ENCODE data around the gene NPBWR2. TPM values are rescaled to one million over a fixed set of nuclear protein-coding genes. Genes with fewer than 3 reads are reported as not detected.

Gene NPBWR2
- total RNA-seq, 1 experiment from 2014 or later: not detected

DNA sequence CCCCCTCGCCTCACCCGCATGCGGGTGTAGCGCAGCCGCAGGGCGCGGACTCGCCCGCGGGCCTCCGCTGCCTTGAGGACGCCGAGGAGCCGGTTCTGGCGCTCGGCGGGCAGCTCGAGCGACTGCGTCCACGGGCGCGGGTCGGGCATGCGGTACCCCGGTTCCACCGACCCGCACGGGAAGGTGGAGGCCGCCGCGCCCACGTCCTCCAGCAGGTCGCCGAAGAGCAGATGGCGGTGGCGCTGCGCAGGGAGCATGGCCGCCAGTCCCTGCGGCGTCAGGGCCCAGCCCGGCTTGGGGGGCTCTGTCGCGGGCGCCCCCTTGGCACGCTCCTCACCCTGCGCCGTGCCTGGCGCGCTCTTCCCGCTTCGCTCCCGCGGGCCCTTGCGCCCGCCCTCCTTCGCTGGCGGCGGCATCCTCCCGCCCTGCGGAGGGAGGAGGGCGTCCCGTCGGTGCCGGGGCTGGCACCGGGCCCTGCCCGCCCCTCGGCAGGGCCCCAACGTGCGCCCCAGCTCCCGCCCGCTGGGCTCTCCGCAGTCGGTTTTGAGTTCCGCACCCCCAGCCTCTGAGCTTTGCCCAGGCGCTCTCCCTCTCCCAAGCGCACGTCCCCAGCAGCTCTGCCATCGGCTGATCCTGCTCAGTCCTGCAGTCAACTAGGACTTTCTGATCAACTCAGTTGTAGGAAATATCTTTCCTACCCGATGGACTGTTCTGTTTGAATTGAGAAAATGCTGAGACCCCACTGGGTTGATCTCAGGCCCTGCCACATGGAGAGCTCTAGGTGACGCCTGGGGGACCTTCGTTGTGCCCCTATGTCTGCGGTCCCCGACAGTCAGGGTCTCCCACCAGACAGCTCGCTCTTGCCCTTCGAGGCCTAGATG is 23.3 kb downstream of the NPBWR2 start, which contains the start of gene LKAAEAR1:
Gene LKAAEAR1, minus strand, starts transcription at position 595 of the 881 bp plus-strand sequence. Its CDS starts 179 bp downstream, at position 416.
- no peak within 1 kb of the TSS; the same call in 1 of the 2 replicates for H3K27ac ChIP-seq (ENCODE audit: low read length)
- POLR2A ChIA-PET: no interaction called here
- peak within 1 kb of the TSS; percentile 50 to 56 for H3K4me3 ChIP-seq (ENCODE audit: low read depth in 2 of 2, low read length in 2 of 2)
- no peak for DNase-seq (ENCODE audit: low read depth, low spot score)
- no peaks in the 10 kb centered on the region for H3K27me3 ChIP-seq (ENCODE audit: control insufficient read depth, insufficient read depth, low read length)
- TF ChIP-seq, protein P1, sequence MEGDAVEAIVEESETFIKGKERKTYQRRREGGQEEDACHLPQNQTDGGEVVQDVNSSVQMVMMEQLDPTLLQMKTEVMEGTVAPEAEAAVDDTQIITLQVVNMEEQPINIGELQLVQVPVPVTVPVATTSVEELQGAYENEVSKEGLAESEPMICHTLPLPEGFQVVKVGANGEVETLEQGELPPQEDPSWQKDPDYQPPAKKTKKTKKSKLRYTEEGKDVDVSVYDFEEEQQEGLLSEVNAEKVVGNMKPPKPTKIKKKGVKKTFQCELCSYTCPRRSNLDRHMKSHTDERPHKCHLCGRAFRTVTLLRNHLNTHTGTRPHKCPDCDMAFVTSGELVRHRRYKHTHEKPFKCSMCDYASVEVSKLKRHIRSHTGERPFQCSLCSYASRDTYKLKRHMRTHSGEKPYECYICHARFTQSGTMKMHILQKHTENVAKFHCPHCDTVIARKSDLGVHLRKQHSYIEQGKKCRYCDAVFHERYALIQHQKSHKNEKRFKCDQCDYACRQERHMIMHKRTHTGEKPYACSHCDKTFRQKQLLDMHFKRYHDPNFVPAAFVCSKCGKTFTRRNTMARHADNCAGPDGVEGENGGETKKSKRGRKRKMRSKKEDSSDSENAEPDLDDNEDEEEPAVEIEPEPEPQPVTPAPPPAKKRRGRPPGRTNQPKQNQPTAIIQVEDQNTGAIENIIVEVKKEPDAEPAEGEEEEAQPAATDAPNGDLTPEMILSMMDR (IDR thresholded peaks at IDR 0.05): no peak; the same call in 1 of the 2 replicates
- TF ChIP-seq SIN3A (IDR thresholded peaks at IDR 0.05; ENCODE audit: borderline replicate concordance, insufficient read depth, low read depth, low read length) (no peak), TCF7L2 (IDR thresholded peaks at IDR 0.05; ENCODE audit: low read depth, low read length) (no peak)
- in situ Hi-C loops (cut with HindIII; ENCODE audit: low pct_unique_long_range_greater_than_20kb, low sequenced_read_pairs): no loop called here
- no TSS peak for BruUV-seq (replicated peaks)
- peak; percentile 6 for ATAC-seq
- intact Hi-C loops (cut with micrococcal nuclease; ENCODE audit: unreplicated experiment): no loop called here
- peaks cover 11% of the 10 kb centered on the region for H3K4me1 ChIP-seq (ENCODE audit: control insufficient read depth, insufficient read depth, low read length)
- CTCF ChIA-PET: interaction anchor here (0.6 to 1.9 kb wide), 5 partner anchors 21 to 36 kb away, joined by 3 to 7 read pairs (median 3); partner anchors contain the start of gene TCEA2
- no peaks in the 10 kb centered on the region for H3K36me3 ChIP-seq (ENCODE audit: control insufficient read depth, insufficient read depth, low read length)
- H3K9me3 ChIP-seq (ENCODE audit: control insufficient read depth, insufficient read depth, low read depth, low read length): no peaks in the 10 kb centered on the region

DNA sequence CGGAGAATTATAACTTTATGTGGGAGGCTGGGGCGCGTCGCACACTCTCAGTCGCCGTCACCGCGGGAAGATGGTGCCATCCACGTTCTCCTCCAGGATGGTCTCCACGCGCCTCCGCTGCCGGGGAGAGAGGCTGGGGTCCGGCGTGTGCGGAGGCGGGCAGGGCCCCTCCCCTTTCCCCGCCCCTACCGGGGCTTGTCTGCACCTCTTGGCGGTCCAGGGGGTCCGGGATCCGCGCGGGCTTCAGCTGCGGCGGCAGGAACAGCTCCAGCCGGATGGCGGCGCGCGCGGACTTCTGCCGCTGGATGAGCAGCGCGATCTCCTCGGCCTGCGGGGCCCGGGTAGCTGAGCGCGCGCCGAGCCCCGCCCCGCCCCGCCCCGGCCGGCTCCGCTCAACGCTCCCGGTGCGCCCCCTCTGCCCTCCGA is 24.0 kb downstream of the NPBWR2 start:
- DNase-seq (ENCODE audit: low read depth, low spot score): no peak
- TF ChIP-seq TCF7L2 (IDR thresholded peaks at IDR 0.05; ENCODE audit: low read depth, low read length): no peak
- TF ChIP-seq, protein P1 (IDR thresholded peaks at IDR 0.05): peak; percentile 97
- POLR2A ChIA-PET: no interaction called here
- intact Hi-C loops (cut with micrococcal nuclease; ENCODE audit: unreplicated experiment): no loop called here
- BruUV-seq (replicated peaks): no TSS peak
- no peaks in the 10 kb centered on the region for H3K27me3 ChIP-seq (ENCODE audit: control insufficient read depth, insufficient read depth, low read length)
- no peaks in the 10 kb centered on the region for H3K9me3 ChIP-seq (ENCODE audit: control insufficient read depth, insufficient read depth, low read depth, low read length)
- H3K27ac ChIP-seq (ENCODE audit: low read length): no peak overlapping the region; the same call in 1 of the 2 replicates
- CTCF ChIA-PET: interaction anchor here (0.6 to 1.9 kb wide), 4 partner anchors 21 to 37 kb away, joined by 3 to 7 read pairs (median 4); partner anchors contain the start of gene TCEA2
- peaks cover 16% of the 10 kb centered on the region for H3K4me1 ChIP-seq (ENCODE audit: control insufficient read depth, insufficient read depth, low read length)
- H3K36me3 ChIP-seq (ENCODE audit: control insufficient read depth, insufficient read depth, low read length): no peaks in the 10 kb centered on the region
- peak; percentile 72 for ATAC-seq
- in situ Hi-C loops (cut with HindIII; ENCODE audit: low pct_unique_long_range_greater_than_20kb, low sequenced_read_pairs): no loop called here
- H3K4me3 ChIP-seq (ENCODE audit: low read depth in 2 of 2, low read length in 2 of 2): peak overlapping the region; percentile 50 to 56

DNA sequence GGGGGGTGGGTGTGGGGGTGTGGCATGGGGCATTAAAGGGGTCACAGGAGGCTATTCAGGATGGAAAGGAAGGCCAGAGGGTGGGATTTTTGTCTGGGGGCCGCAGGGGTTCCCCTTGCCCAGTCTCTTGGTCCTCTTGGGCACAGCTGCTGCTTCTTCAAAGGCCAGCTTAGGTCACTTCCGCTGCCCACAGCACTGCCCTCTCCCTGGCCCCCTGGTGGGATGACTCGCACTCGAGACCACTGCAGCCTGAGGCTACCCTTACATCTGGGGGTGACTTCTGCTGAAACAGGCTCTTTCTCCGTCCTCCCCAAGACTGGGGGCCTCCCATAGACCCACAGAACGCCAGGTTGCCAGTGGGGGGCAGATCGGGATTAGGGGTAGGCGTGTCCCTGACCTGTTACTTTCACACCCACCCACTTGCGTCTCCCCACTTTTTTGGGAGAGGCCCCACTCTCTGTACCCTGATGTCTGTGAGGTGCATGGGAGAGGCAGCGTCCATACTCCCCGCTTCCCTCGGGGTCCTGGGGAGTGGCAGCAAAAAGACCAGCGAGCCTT is 24.5 kb downstream of the NPBWR2 start:
- intact Hi-C loops (cut with micrococcal nuclease; ENCODE audit: unreplicated experiment): no loop called here
- TF ChIP-seq, protein P1 (IDR thresholded peaks at IDR 0.05): no peak
- TF ChIP-seq POLR2AphosphoS5 (IDR thresholded peaks at IDR 0.05; ENCODE audit: low read depth, low read length) (no peak), TCF7L2 (IDR thresholded peaks at IDR 0.05; ENCODE audit: low read depth, low read length) (no peak), SIN3A (IDR thresholded peaks at IDR 0.05; ENCODE audit: borderline replicate concordance, insufficient read depth, low read depth, low read length) (no peak)
- TF ChIP-seq, protein P2, sequence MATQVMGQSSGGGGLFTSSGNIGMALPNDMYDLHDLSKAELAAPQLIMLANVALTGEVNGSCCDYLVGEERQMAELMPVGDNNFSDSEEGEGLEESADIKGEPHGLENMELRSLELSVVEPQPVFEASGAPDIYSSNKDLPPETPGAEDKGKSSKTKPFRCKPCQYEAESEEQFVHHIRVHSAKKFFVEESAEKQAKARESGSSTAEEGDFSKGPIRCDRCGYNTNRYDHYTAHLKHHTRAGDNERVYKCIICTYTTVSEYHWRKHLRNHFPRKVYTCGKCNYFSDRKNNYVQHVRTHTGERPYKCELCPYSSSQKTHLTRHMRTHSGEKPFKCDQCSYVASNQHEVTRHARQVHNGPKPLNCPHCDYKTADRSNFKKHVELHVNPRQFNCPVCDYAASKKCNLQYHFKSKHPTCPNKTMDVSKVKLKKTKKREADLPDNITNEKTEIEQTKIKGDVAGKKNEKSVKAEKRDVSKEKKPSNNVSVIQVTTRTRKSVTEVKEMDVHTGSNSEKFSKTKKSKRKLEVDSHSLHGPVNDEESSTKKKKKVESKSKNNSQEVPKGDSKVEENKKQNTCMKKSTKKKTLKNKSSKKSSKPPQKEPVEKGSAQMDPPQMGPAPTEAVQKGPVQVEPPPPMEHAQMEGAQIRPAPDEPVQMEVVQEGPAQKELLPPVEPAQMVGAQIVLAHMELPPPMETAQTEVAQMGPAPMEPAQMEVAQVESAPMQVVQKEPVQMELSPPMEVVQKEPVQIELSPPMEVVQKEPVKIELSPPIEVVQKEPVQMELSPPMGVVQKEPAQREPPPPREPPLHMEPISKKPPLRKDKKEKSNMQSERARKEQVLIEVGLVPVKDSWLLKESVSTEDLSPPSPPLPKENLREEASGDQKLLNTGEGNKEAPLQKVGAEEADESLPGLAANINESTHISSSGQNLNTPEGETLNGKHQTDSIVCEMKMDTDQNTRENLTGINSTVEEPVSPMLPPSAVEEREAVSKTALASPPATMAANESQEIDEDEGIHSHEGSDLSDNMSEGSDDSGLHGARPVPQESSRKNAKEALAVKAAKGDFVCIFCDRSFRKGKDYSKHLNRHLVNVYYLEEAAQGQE (IDR thresholded peaks at IDR 0.05; ENCODE audit: insufficient read depth in 1 of 2, low read depth in 2 of 2, low read length in 1 of 2): no peak
- POLR2A ChIA-PET: no interaction called here
- DNase-seq (ENCODE audit: low read depth, low spot score) (no peak), ATAC-seq (no peak)
- Histone ChIP-seq H3K4me3 (ENCODE audit: low read depth in 2 of 2, low read length in 2 of 2) (peak overlapping the region; percentile 50 to 56), H3K27me3 (ENCODE audit: control insufficient read depth, insufficient read depth, low read length) (no peaks in the 10 kb centered on the region), H3K4me1 (ENCODE audit: control insufficient read depth, insufficient read depth, low read length) (peaks cover 21% of the 10 kb centered on the region), H3K27ac (ENCODE audit: low read length) (no peak overlapping the region), H3K9me3 (ENCODE audit: control insufficient read depth, insufficient read depth, low read depth, low read length) (no peaks in the 10 kb centered on the region), H3K36me3 (ENCODE audit: control insufficient read depth, insufficient read depth, low read length) (no peaks in the 10 kb centered on the region)
- BruUV-seq (replicated peaks): no TSS peak
- CTCF ChIA-PET: interaction anchor here (0.8 to 1.9 kb wide), 3 partner anchors 22 to 37 kb away, joined by 3 to 7 read pairs (median 6); no protein-coding TSS in a partner anchor
- in situ Hi-C loops (cut with HindIII; ENCODE audit: low pct_unique_long_range_greater_than_20kb, low sequenced_read_pairs): no loop called here
